SK-N-MC (cell line): ENCODE data around the gene YWHAB.

ENCODE experiments used
- DNase-seq: peaks from one replicate; pipeline ENCODE4 v3.0.0-alpha.2; 2011; ENCODE audit warnings: low read depth, low spot score
- H3K27ac ChIP-seq: fragments of 200-600 bp; sonication (generic); 2 replicates; pipeline ENCODE4 v1.5.1; 2016; ENCODE audit warnings: mixed run types
- H3K36me3 ChIP-seq: fragments of 200-600 bp; sonication (generic); 2 replicates; pipeline ENCODE4 v1.6.1; 2017; ENCODE audit warnings: antibody characterized with exemption, low read length, mixed read lengths; ENCODE audit not compliant: insufficient read depth
- H3K4me3 ChIP-seq: fragments of 200-600 bp; sonication (generic); 2 replicates; pipeline ENCODE4 v1.5.1; 2016
- H3K9ac ChIP-seq: fragments of 200-600 bp; sonication (generic); 2 replicates; pipeline ENCODE4 v1.8.0; 2017; ENCODE audit warnings: mixed run types, mixed read lengths; ENCODE audit not compliant: insufficient read length
- H3K9me3 ChIP-seq: fragments of 200-600 bp; sonication (generic); 2 replicates; pipeline ENCODE4 v1.6.1; 2017; ENCODE audit warnings: low read depth, mild to moderate bottlenecking, antibody characterized with exemption, low read length, moderate library complexity, mixed read lengths
- EZH2 ChIP-seq: fragments of 200-600 bp; sonication (generic); IDR thresholded peaks from one replicate; pipeline ENCODE4 v1.6.1; 2017; ENCODE audit warnings: antibody characterized with exemption
- FOXP2 ChIP-seq: optimal IDR thresholded peaks from 2 replicates; pipeline ENCODE3; 2011; ENCODE audit warnings: mild to moderate bottlenecking, moderate library complexity; ENCODE audit not compliant: insufficient read depth; ENCODE audit errors: extremely low read length, control extremely low read depth
- POLR2AphosphoS5 ChIP-seq: IDR thresholded peaks from 2 replicates; pipeline ENCODE4 v1.6.1; 2012; ENCODE audit warnings: mild to moderate bottlenecking, low read depth, low read length, borderline replicate concordance

The YWHAB gene

GRCh38 chr20:44888226-44889103 is 3.0 kb downstream of the YWHAB start:
- Histone ChIP-seq H3K27ac (no peak overlapping the region), H3K9me3 (no peaks in the 10 kb centered on the region), H3K9ac (peak overlapping the region; percentile 21), H3K4me3 (peak overlapping the region; percentile 86), H3K36me3 (peaks cover 41% of the 10 kb centered on the region)
- no peak for TF ChIP-seq POLR2AphosphoS5
- TF ChIP-seq FOXP2 = no peak
- no peak for TF ChIP-seq EZH2
- DNase-seq = no peak

GRCh38 chr20:44891826-44892225 is 6.3 kb downstream of the YWHAB start:
- no peak for DNase-seq
- Histone ChIP-seq H3K4me3 (no peak overlapping the region), H3K9me3 (no peaks in the 10 kb centered on the region), H3K27ac (no peak overlapping the region), H3K36me3 (peaks cover 41% of the 10 kb centered on the region), H3K9ac (no peak overlapping the region)
- TF ChIP-seq POLR2AphosphoS5 = no peak
- no peak for TF ChIP-seq EZH2
- no peak for TF ChIP-seq FOXP2

GRCh38 chr20:44894959-44895358 is 9.5 kb downstream of the YWHAB start:
- TF ChIP-seq FOXP2 (no peak), EZH2 (no peak), POLR2AphosphoS5 (no peak)
- Histone ChIP-seq H3K36me3 (peaks cover 14% of the 10 kb centered on the region), H3K4me3 (no peak overlapping the region), H3K9me3 (no peaks in the 10 kb centered on the region), H3K27ac (no peak overlapping the region), H3K9ac (no peak overlapping the region)
- no peak for DNase-seq

GRCh38 chr20:44896583-44896982 is 11.1 kb downstream of the YWHAB start:
- Histone ChIP-seq H3K36me3 (peaks cover 20% of the 10 kb centered on the region), H3K27ac (no peak overlapping the region), H3K9ac (no peak overlapping the region), H3K4me3 (no peak overlapping the region), H3K9me3 (no peaks in the 10 kb centered on the region)
- DNase-seq = no peak
- no peak for TF ChIP-seq EZH2
- TF ChIP-seq POLR2AphosphoS5 = no peak
- no peak for TF ChIP-seq FOXP2

GRCh38 chr20:44897133-44897532 is 11.6 kb downstream of the YWHAB start:
- no peaks in the 10 kb centered on the region for H3K9me3 ChIP-seq
- no peak overlapping the region for H3K27ac ChIP-seq
- DNase-seq = no peak
- no peak overlapping the region for H3K4me3 ChIP-seq
- TF ChIP-seq POLR2AphosphoS5 (no peak), EZH2 (no peak), FOXP2 (no peak)
- H3K9ac ChIP-seq = no peak overlapping the region
- H3K36me3 ChIP-seq = peaks cover 20% of the 10 kb centered on the region

DNA sequence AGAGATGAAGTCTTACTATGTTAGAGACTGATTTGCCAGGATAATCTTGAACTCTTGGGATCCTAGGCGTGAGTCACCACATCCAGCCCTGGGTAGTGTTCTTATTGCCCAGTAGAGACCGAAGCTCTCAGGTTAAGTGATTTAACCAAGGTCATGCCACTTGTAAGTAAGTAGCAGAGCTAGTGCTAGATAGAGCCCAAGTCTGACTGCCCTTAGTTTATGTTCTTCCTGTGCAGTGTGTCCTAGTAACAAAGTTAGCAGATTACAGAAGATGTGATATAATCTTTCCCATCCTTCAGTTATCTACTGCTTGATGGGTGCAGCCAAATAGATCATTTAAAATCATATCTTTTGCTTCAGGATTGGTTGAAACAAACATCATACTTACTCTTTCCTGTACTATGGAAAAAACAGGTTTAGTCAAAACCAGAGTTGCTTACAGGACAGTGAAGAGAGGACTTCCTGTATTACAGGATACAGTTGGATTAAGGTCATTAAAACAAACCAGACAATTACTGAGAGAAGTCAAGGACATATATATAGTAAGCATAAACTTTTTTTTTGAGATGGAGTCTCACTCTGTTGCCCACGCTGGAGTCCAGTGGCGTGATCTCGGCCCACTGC is 14.8 kb downstream of the YWHAB start:
- H3K27ac ChIP-seq = no peak overlapping the region

GRCh38 chr20:44901974-44902373 is 16.5 kb downstream of the YWHAB start:
- Histone ChIP-seq H3K9ac (no peak overlapping the region), H3K36me3 (peaks cover 65% of the 10 kb centered on the region), H3K9me3 (no peaks in the 10 kb centered on the region), H3K4me3 (no peak overlapping the region), H3K27ac (no peak overlapping the region)
- DNase-seq = no peak
- TF ChIP-seq FOXP2 (no peak), EZH2 (no peak), POLR2AphosphoS5 (no peak)

More for the DNA sequence above, 14.8 kb downstream of the YWHAB start:
- H3K4me3 ChIP-seq = no peak overlapping the region
- no peak for DNase-seq
- H3K9ac ChIP-seq = no peak overlapping the region
- TF ChIP-seq FOXP2 (no peak), EZH2 (no peak), POLR2AphosphoS5 (no peak)
- H3K36me3 ChIP-seq = peaks cover 51% of the 10 kb centered on the region
- no peaks in the 10 kb centered on the region for H3K9me3 ChIP-seq

- H3K4me3 ChIP-seq = no peak overlapping the region
- no peak for DNase-seq
- TF ChIP-seq POLR2AphosphoS5 (no peak), FOXP2 (no peak), EZH2 (no peak)
- H3K36me3 ChIP-seq = peaks cover 69% of the 10 kb centered on the region
- H3K9me3 ChIP-seq = no peaks in the 10 kb centered on the region
- no peak overlapping the region for H3K9ac ChIP-seq
- H3K27ac ChIP-seq = no peak overlapping the region
Observed at GRCh38 chr20:44904377-44904776, 18.9 kb downstream of the YWHAB start.
